Activated CD4-positive, alpha-beta memory T cell treated with anti-CD3 and anti-CD28 coated beads for 36 hours (primary cell): ENCODE measurements around the gene SYK. TPM values are rescaled to one million over a fixed set of nuclear protein-coding genes. Genes with fewer than 3 reads are reported as not detected.
A peak's percentile ranks its signal among the peaks of the same experiment; 100 is the strongest.

Experiments used
- CTCF ChIA-PET: fragments of 350-600 bp; sonication (Branson Sonifier 250); formaldehyde crosslinking; loops from one replicate; lab custom pipeline; 2021; ENCODE audit warnings: antibody characterized with exemption, inconsistent platforms; lab: Charles Lee
- POLR2A ChIA-PET: fragments of 350-600 bp; sonication (Branson Sonifier 250); formaldehyde crosslinking; loops from one replicate; lab custom pipeline; 2021; ENCODE audit warnings: antibody characterized with exemption; lab: Charles Lee
- DNase-seq: peaks from one replicate; pipeline ENCODE4 v3.0.0-alpha.2; 2020
- H3K27ac Mint-ChIP-seq: one replicate; pipeline ENCODE4 v1.8.0; 2021; ENCODE audit warnings: mixed read lengths
- H3K27me3 Mint-ChIP-seq: one replicate; pipeline ENCODE4 v1.8.0; 2021; ENCODE audit warnings: mixed read lengths
- H3K36me3 Mint-ChIP-seq: one replicate; pipeline ENCODE4 v1.8.0; 2021; ENCODE audit warnings: mixed read lengths
- H3K4me1 Mint-ChIP-seq: one replicate; pipeline ENCODE4 v1.8.0; 2021; ENCODE audit warnings: low read depth, mixed read lengths
- H3K4me3 Mint-ChIP-seq: one replicate; pipeline ENCODE4 v1.8.0; 2021; ENCODE audit warnings: mild to moderate bottlenecking, mixed read lengths
- H3K9me3 Mint-ChIP-seq: one replicate; pipeline ENCODE4 v1.8.0; 2021; ENCODE audit warnings: mixed read lengths
- intact Hi-C: fragments of 100-400 bp; cut with micrococcal nuclease; formaldehyde crosslinking; loops from one replicate; pipeline ENCODE4 v1.15.1; 2023
- total RNA-seq, 2 experiments: library from RNA; stranded (reverse); gene quantifications; one replicate each; pipeline ENCODE4 v1.2.3, GENCODE V29; 2021

SYK gene
- total RNA-seq, 2 experiments from 2014 or later, result not detected

- Mint-ChIP-seq H3K27ac (no peak overlapping the region), H3K36me3 (no peaks in the 10 kb centered on the region), H3K4me1 (peaks cover 5% of the 10 kb centered on the region), H3K9me3 (no peaks in the 10 kb centered on the region), H3K4me3 (peak overlapping the region; percentile 20), H3K27me3 (peaks cover 57% of the 10 kb centered on the region)
- ChIA-PET POLR2A (no interaction called here), CTCF (no interaction called here)
- intact Hi-C loops, result no loop called here
- DNase-seq, result no peak
Observed at GRCh38 chr9:90802386-90802985, 867 bp downstream of the SYK start.

GRCh38 chr9:90803860-90804593 is 2.4 kb downstream of the SYK start:
- H3K36me3 Mint-ChIP-seq, result no peaks in the 10 kb centered on the region
- peaks cover 66% of the 10 kb centered on the region for H3K27me3 Mint-ChIP-seq
- H3K27ac Mint-ChIP-seq, result no peak overlapping the region
- no peak overlapping the region for H3K4me3 Mint-ChIP-seq
- intact Hi-C loops, result no loop called here
- CTCF ChIA-PET, result no interaction called here
- no peaks in the 10 kb centered on the region for H3K9me3 Mint-ChIP-seq
- no peak for DNase-seq
- POLR2A ChIA-PET, result no interaction called here
- H3K4me1 Mint-ChIP-seq, result peaks cover 5% of the 10 kb centered on the region

- Mint-ChIP-seq H3K36me3 (no peaks in the 10 kb centered on the region), H3K27me3 (peaks cover 60% of the 10 kb centered on the region), H3K9me3 (no peaks in the 10 kb centered on the region), H3K4me3 (no peak overlapping the region), H3K4me1 (peaks cover 5% of the 10 kb centered on the region), H3K27ac (no peak overlapping the region)
- ChIA-PET POLR2A (no interaction called here), CTCF (no interaction called here)
- DNase-seq, result no peak
- intact Hi-C loops, result no loop called here
Observed at GRCh38 chr9:90805006-90805996, 3.7 kb downstream of the SYK start.

GRCh38 chr9:90807006-90807405 is 5.4 kb downstream of the SYK start:
- POLR2A ChIA-PET, result interaction anchor here (0.6 kb wide), 1 partner anchor 851 kb away, joined by 3 read pairs; no protein-coding TSS in a partner anchor
- CTCF ChIA-PET, result interaction anchor here (0.6 kb wide), 1 partner anchor 494 kb away, joined by 3 read pairs; no protein-coding TSS in a partner anchor
- Mint-ChIP-seq H3K36me3 (no peaks in the 10 kb centered on the region), H3K4me3 (no peak overlapping the region), H3K27ac (no peak overlapping the region), H3K27me3 (peaks cover 52% of the 10 kb centered on the region), H3K4me1 (peaks cover 3% of the 10 kb centered on the region), H3K9me3 (no peaks in the 10 kb centered on the region)
- no peak for DNase-seq
- intact Hi-C loops, result no loop called here

- DNase-seq, result no peak
- intact Hi-C loops, result no loop called here
- Mint-ChIP-seq H3K36me3 (no peaks in the 10 kb centered on the region), H3K9me3 (no peaks in the 10 kb centered on the region), H3K27me3 (peaks cover 41% of the 10 kb centered on the region), H3K27ac (no peak overlapping the region), H3K4me3 (no peak overlapping the region), H3K4me1 (no peaks in the 10 kb centered on the region)
- ChIA-PET CTCF (no interaction called here), POLR2A (no interaction called here)
Observed at GRCh38 chr9:90808398-90808797, 6.8 kb downstream of the SYK start.

GRCh38 chr9:90808890-90809685 is 7.5 kb downstream of the SYK start:
- Mint-ChIP-seq H3K9me3 (no peaks in the 10 kb centered on the region), H3K4me1 (no peaks in the 10 kb centered on the region), H3K4me3 (no peak overlapping the region), H3K36me3 (no peaks in the 10 kb centered on the region), H3K27me3 (peaks cover 37% of the 10 kb centered on the region), H3K27ac (no peak overlapping the region)
- DNase-seq, result no peak
- ChIA-PET POLR2A (no interaction called here), CTCF (no interaction called here)
- intact Hi-C loops, result no loop called here

- ChIA-PET CTCF (no interaction called here), POLR2A (no interaction called here)
- Mint-ChIP-seq H3K36me3 (no peaks in the 10 kb centered on the region), H3K4me1 (peaks cover 10% of the 10 kb centered on the region), H3K27ac (no peak overlapping the region), H3K4me3 (no peak overlapping the region), H3K9me3 (no peaks in the 10 kb centered on the region), H3K27me3 (peaks cover 25% of the 10 kb centered on the region)
- no peak for DNase-seq
- intact Hi-C loops, result no loop called here
Observed at GRCh38 chr9:90810691-90811090, 9.1 kb downstream of the SYK start.

GRCh38 chr9:90813046-90813445 is 11.4 kb downstream of the SYK start:
- POLR2A ChIA-PET, result no interaction called here
- CTCF ChIA-PET, result no interaction called here
- H3K4me1 Mint-ChIP-seq, result peaks cover 10% of the 10 kb centered on the region

GRCh38 chr9:90813523-90813922 is 11.9 kb downstream of the SYK start:
- Mint-ChIP-seq H3K36me3 (no peaks in the 10 kb centered on the region), H3K4me1 (peaks cover 10% of the 10 kb centered on the region), H3K27ac (no peak overlapping the region), H3K9me3 (no peaks in the 10 kb centered on the region), H3K27me3 (peaks cover 12% of the 10 kb centered on the region), H3K4me3 (no peak overlapping the region)
- DNase-seq, result no peak
- CTCF ChIA-PET, result no interaction called here
- intact Hi-C loops, result no loop called here
- POLR2A ChIA-PET, result no interaction called here

More at GRCh38 chr9:90813046-90813445, 11.4 kb downstream of the SYK start:
- no peak for DNase-seq
- Mint-ChIP-seq H3K36me3 (no peaks in the 10 kb centered on the region), H3K4me3 (no peak overlapping the region), H3K9me3 (no peaks in the 10 kb centered on the region), H3K27ac (no peak overlapping the region), H3K27me3 (peaks cover 15% of the 10 kb centered on the region)
- intact Hi-C loops, result no loop called here

- no peak overlapping the region for H3K27ac Mint-ChIP-seq
- H3K36me3 Mint-ChIP-seq, result no peaks in the 10 kb centered on the region
- ChIA-PET POLR2A (no interaction called here), CTCF (no interaction called here)
- no peak overlapping the region for H3K4me3 Mint-ChIP-seq
- no peaks in the 10 kb centered on the region for H3K9me3 Mint-ChIP-seq
- H3K4me1 Mint-ChIP-seq, result peaks cover 10% of the 10 kb centered on the region
- peaks cover 5% of the 10 kb centered on the region for H3K27me3 Mint-ChIP-seq
- DNase-seq, result no peak
- intact Hi-C loops, result no loop called here
Observed at GRCh38 chr9:90814355-90814754, 12.7 kb downstream of the SYK start.

- intact Hi-C loops, result no loop called here
- peak; percentile 21 for DNase-seq
- Mint-ChIP-seq H3K36me3 (no peaks in the 10 kb centered on the region), H3K4me3 (no peak overlapping the region), H3K27me3 (peaks cover 4% of the 10 kb centered on the region), H3K27ac (no peak overlapping the region), H3K9me3 (no peaks in the 10 kb centered on the region), H3K4me1 (peaks cover 10% of the 10 kb centered on the region)
- CTCF ChIA-PET, result interaction anchor here (1.1 kb wide), 1 partner anchor 76 kb away, joined by 3 read pairs; no protein-coding TSS in a partner anchor
- POLR2A ChIA-PET, result no interaction called here
Observed at GRCh38 chr9:90815183-90815943, 13.7 kb downstream of the SYK start.
